ENCODE measurements around the gene HDAC4. TPM values are rescaled to one million over a fixed set of nuclear protein-coding genes. Genes with fewer than 3 reads are reported as not detected.

The HDAC4 gene
- total RNA-seq, 1 donor from 2014 or later = 7.8 TPM

DNA sequence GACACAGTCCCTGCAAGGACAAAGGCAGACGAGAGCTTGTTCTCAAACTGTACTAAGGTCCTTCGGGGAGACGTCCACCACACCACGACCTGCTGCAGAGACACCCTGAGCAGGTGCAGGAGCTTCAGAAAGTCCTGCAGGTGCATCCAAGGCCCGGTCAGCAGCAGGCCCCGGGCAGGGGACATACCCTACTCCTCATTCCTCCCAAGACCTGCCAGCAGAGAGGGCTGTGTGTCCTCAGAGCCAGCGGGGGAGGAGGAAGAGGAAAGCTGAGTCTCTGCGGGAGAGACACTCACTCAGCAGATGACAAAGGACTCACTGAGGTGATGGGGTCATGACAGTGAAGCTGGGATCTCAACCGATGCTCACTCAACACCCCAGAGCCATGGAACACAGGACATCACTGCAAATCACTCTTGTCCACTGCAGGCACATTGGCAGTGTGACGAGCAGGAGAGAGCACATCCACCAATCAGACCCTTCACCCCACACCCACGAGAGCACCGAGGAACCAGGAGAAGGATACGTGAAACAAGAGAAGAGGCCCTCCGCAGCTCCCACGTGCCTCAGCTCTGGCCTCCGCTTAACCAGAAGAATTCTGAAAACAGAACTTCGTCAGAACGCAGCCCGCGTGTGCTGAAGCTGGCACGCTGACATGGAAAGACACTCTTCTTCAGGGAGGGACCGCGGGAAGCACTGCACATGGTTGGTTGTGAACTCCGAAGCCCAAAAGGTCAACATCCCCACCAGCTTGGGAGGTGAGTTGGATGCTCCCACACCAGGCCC, 9.3 kb downstream of the HDAC4 start:
- no peak overlapping the region for H3K4me3 ChIP-seq (ENCODE audit: low read depth, low read length)
- H3K36me3 ChIP-seq (ENCODE audit: control insufficient read depth, insufficient read depth, low read length) = no peaks in the 10 kb centered on the region
- TF ChIP-seq, protein P1, sequence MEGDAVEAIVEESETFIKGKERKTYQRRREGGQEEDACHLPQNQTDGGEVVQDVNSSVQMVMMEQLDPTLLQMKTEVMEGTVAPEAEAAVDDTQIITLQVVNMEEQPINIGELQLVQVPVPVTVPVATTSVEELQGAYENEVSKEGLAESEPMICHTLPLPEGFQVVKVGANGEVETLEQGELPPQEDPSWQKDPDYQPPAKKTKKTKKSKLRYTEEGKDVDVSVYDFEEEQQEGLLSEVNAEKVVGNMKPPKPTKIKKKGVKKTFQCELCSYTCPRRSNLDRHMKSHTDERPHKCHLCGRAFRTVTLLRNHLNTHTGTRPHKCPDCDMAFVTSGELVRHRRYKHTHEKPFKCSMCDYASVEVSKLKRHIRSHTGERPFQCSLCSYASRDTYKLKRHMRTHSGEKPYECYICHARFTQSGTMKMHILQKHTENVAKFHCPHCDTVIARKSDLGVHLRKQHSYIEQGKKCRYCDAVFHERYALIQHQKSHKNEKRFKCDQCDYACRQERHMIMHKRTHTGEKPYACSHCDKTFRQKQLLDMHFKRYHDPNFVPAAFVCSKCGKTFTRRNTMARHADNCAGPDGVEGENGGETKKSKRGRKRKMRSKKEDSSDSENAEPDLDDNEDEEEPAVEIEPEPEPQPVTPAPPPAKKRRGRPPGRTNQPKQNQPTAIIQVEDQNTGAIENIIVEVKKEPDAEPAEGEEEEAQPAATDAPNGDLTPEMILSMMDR (IDR thresholded peaks at IDR 0.05; ENCODE audit: insufficient read depth, low read length, poor library complexity, severe bottlenecking) = no peak
- no peak for DNase-seq (ENCODE audit: low read depth)
- H3K27me3 ChIP-seq (ENCODE audit: control insufficient read depth, insufficient read depth, low read length) = no peaks in the 10 kb centered on the region

DNA sequence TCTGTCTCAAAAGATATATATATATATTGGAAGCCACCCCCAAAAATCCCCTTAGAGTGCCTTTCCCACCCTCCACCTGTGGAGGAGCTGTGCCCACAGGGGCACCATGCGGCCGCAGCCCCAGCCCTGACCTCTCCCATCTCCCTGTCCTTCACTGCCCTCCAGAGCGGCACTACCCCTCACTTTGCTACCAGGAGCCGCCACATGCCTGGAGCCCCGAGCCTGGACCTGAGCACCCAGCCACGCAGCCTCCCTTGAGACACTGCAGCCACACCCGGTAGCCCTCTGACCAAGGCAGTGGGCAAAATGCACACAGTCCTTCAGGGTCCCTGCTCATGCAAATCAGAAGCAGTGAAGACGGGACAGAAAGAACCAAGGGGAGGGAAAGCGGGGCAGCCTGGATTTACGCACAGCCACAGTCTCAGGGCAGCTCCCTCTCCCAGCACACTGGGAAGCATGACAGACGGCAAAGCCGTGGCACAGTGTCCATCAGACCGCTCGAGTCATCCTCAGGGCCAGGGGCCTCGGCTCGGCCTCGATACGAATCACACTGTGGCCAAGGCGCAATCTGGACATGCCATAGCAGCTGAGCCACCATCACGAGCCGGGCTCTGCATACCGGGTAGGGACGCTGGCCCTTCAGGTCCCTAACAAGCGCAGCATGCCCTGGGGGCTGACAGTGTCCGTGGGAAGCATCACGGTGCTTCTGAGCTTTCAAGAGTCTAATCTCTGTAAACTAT, 10.1 kb downstream of the HDAC4 start:
- Histone ChIP-seq H3K27me3 (ENCODE audit: control insufficient read depth, insufficient read depth, low read length) (no peaks in the 10 kb centered on the region), H3K4me3 (ENCODE audit: low read depth, low read length) (no peak overlapping the region), H3K36me3 (ENCODE audit: control insufficient read depth, insufficient read depth, low read length) (no peaks in the 10 kb centered on the region)
- DNase-seq (ENCODE audit: low read depth) = no peak
- TF ChIP-seq, protein P1 (IDR thresholded peaks at IDR 0.05; ENCODE audit: insufficient read depth, low read length, poor library complexity, severe bottlenecking) = no peak

DNA sequence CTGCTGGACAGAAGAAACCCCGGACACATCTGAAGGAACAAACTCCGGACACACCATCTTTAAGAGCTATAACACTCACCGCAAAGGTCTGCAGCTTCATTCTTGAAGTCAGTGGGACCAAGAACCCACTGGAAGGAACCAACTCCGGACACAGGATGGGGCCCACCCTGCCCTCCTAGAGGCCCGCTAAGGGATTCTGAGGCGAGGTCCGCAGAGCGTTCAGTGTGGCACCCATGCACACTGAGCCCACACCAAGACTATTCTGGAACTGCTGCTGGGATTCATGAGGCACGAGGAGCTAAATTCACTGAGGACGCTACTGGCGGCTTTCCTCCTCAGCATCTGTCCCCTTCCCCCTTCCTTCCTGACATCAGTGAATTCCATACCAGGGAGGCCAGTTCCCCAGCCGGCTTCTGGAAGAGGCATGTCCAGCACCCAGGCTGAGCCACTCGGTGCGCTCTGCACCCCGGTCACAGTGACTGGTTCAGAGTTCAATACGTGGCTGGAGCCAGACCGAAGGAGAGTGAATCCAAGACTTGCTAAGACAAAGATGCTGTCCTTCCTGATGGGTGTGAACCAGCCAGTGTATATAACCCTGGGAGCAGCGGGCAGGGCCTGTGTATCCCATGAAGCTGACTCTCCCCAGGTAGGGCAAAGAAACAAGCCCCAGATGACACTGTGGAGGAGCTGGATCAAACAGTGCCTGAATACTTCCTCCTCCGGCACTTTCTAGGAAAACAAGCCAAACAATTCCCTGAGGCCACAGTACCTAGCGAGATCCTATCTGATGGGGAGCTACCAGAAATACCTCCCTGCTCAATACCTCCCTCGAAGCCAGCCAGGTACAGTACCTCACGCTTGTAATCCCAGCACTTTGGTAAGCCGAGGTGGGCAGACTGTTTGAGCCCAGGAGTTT, 11.1 kb downstream of the HDAC4 start:
- Histone ChIP-seq H3K4me3 (ENCODE audit: low read depth, low read length) (no peak overlapping the region), H3K36me3 (ENCODE audit: control insufficient read depth, insufficient read depth, low read length) (no peaks in the 10 kb centered on the region), H3K27me3 (ENCODE audit: control insufficient read depth, insufficient read depth, low read length) (no peaks in the 10 kb centered on the region)
- DNase-seq (ENCODE audit: low read depth) = no peak
- TF ChIP-seq, protein P1 (IDR thresholded peaks at IDR 0.05; ENCODE audit: insufficient read depth, low read length, poor library complexity, severe bottlenecking) = no peak

DNA sequence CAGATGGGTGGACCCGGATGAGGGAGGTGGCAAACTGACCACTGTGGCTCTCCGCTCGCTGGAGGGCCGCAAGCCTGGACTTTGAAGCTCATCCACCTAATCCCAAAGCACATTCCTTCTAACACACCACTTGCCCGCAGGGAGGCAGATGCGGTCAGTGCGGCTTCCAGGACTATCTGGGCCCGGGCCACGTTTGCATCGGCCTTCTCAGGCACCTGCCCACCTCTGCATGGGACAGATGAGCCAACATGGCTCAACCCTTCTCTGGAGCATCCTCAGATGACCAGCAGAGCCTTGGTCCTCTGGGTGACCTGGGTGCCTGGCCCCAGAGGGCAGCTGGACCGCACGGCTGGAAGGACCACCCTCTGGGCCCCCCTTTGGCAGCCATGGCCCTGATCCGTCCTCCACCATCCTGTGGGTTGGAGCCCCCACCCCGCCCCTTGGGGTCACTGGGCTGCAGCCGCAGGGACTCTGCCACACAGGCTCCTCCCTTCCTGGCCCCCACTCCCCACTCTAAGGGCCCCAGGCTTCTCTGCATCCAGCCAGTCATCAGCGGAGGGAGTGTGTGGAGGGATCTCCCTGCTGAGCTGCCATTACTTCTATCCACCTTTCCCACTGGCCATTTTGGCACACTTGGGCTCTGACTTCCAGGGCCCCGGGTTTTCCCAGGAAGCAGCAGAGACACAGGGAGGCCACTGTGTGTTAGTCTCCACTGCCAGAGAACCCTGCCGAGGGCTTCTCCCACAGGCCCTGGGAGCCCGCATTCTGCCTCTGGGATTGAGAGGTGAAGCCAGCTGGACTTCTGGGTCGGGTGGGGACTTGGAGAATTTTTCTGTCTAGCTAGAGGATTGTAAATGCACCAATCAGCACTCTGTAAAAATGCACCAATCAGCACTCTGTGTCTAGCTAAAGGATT, 12.3 kb downstream of the HDAC4 start:
- Histone ChIP-seq H3K36me3 (ENCODE audit: control insufficient read depth, insufficient read depth, low read length) (no peaks in the 10 kb centered on the region), H3K27me3 (ENCODE audit: control insufficient read depth, insufficient read depth, low read length) (no peaks in the 10 kb centered on the region), H3K4me3 (ENCODE audit: low read depth, low read length) (no peak overlapping the region)
- DNase-seq (ENCODE audit: low read depth) = no peak
- TF ChIP-seq, protein P1 (IDR thresholded peaks at IDR 0.05; ENCODE audit: insufficient read depth, low read length, poor library complexity, severe bottlenecking) = no peak

DNA sequence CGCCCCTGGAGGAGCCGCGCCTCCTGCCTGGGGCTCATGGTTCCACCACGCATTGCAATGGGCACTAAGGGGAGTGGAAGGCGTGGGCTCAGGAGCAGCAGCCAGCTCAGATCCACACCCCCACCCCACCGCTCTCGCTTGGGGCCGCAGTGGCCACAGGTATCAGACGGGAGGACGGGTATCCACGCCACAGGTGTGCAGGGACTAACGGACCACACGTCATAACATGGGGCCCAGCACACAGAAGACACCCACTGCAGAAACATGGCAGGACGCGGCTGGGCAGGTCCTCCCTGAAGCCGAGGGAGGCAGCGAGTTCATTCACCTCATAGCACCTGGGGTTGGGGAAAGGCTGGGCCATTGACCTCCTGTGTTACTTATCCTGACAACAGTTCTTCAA, 13.0 kb downstream of the HDAC4 start:
- no peaks in the 10 kb centered on the region for H3K27me3 ChIP-seq (ENCODE audit: control insufficient read depth, insufficient read depth, low read length)
- TF ChIP-seq, protein P1 (IDR thresholded peaks at IDR 0.05; ENCODE audit: insufficient read depth, low read length, poor library complexity, severe bottlenecking) = no peak
- no peak for DNase-seq (ENCODE audit: low read depth)
- no peak overlapping the region for H3K4me3 ChIP-seq (ENCODE audit: low read depth, low read length)
- H3K36me3 ChIP-seq (ENCODE audit: control insufficient read depth, insufficient read depth, low read length) = no peaks in the 10 kb centered on the region

Data from kidney epithelial cell (primary cell).